ENCODE results near the gene TSPAN9.

The TSPAN9 gene

GRCh38 chr12:3171195-3171591, 94.0 kb downstream of the TSPAN9 start:
- H3K4me3 Mint-ChIP-seq: no peak overlapping the region
- H3K9me3 Mint-ChIP-seq: no peaks in the 10 kb centered on the region
- H3K36me3 Mint-ChIP-seq (ENCODE audit: low read depth): no peaks in the 10 kb centered on the region
- TF ChIP-seq CTCF (IDR thresholded peaks at IDR 0.05; ENCODE audit: unreplicated experiment in 3 of 3): no peak
- peaks cover 41% of the 10 kb centered on the region for H3K4me1 Mint-ChIP-seq
- H3K27me3 Mint-ChIP-seq (ENCODE audit: low read depth): peaks cover 5% of the 10 kb centered on the region
- peak overlapping the region in 1 of 3 experiments; percentile 41 for H3K27ac Mint-ChIP-seq

- no peak overlapping the region for H3K27ac Mint-ChIP-seq
- TF ChIP-seq CTCF (IDR thresholded peaks at IDR 0.05; ENCODE audit: unreplicated experiment in 3 of 3): no peak
- peaks cover 38% of the 10 kb centered on the region for H3K4me1 Mint-ChIP-seq
- no peaks in the 10 kb centered on the region for H3K36me3 Mint-ChIP-seq (ENCODE audit: low read depth)
- no peak overlapping the region for H3K4me3 Mint-ChIP-seq
- peaks cover 5% of the 10 kb centered on the region for H3K27me3 Mint-ChIP-seq (ENCODE audit: low read depth)
- H3K9me3 Mint-ChIP-seq: no peaks in the 10 kb centered on the region
Observed at GRCh38 chr12:3172124-3173007, 95.2 kb downstream of the TSPAN9 start.

GRCh38 chr12:3173008-3173553, 95.9 kb downstream of the TSPAN9 start:
- Mint-ChIP-seq H3K36me3 (ENCODE audit: low read depth) (no peaks in the 10 kb centered on the region), H3K27me3 (ENCODE audit: low read depth) (peaks cover 5% of the 10 kb centered on the region), H3K4me3 (no peak overlapping the region), H3K4me1 (peaks cover 40% of the 10 kb centered on the region), H3K27ac (no peak overlapping the region), H3K9me3 (no peaks in the 10 kb centered on the region)
- TF ChIP-seq CTCF (IDR thresholded peaks at IDR 0.05; ENCODE audit: unreplicated experiment in 3 of 3): no peak

- peaks cover 39% of the 10 kb centered on the region for H3K4me1 Mint-ChIP-seq
- H3K9me3 Mint-ChIP-seq: no peaks in the 10 kb centered on the region
- H3K27ac Mint-ChIP-seq: no peak overlapping the region
- no peak overlapping the region for H3K4me3 Mint-ChIP-seq
- TF ChIP-seq CTCF (IDR thresholded peaks at IDR 0.05; ENCODE audit: unreplicated experiment in 3 of 3): no peak
- H3K27me3 Mint-ChIP-seq (ENCODE audit: low read depth): peaks cover 5% of the 10 kb centered on the region
- H3K36me3 Mint-ChIP-seq (ENCODE audit: low read depth): no peaks in the 10 kb centered on the region
Observed at GRCh38 chr12:3173912-3174311, 96.7 kb downstream of the TSPAN9 start.

- peaks cover 42% of the 10 kb centered on the region for H3K4me1 Mint-ChIP-seq
- no peak overlapping the region for H3K27ac Mint-ChIP-seq
- no peak overlapping the region for H3K4me3 Mint-ChIP-seq
- H3K27me3 Mint-ChIP-seq (ENCODE audit: low read depth): peaks cover 5% of the 10 kb centered on the region
- no peaks in the 10 kb centered on the region for H3K9me3 Mint-ChIP-seq
- no peaks in the 10 kb centered on the region for H3K36me3 Mint-ChIP-seq (ENCODE audit: low read depth)
- no peak for TF ChIP-seq CTCF (IDR thresholded peaks at IDR 0.05; ENCODE audit: unreplicated experiment in 3 of 3)
Observed at GRCh38 chr12:3175238-3175637, 98.1 kb downstream of the TSPAN9 start.
